Colonic mucosa (tissue), 4 donors: ENCODE measurements around the gene FAM3B. TPM values are rescaled to one million over a fixed set of nuclear protein-coding genes. Genes with fewer than 3 reads are reported as not detected.

ENCODE experiments used
- DNase-seq: peaks from one replicate; pipeline ENCODE4 v3.0.0-alpha.2; 2020
- H3K27ac ChIP-seq: fragments of 200-600 bp; one replicate; pipeline ENCODE4 v1.8.0; 2021
- H3K27me3 ChIP-seq: fragments of 200-600 bp; one replicate; pipeline ENCODE4 v1.8.0; 2021
- H3K36me3 ChIP-seq: fragments of 200-600 bp; one replicate; pipeline ENCODE4 v1.8.0; 2021
- H3K4me1 ChIP-seq: fragments of 200-600 bp; one replicate; pipeline ENCODE4 v1.8.0; 2021; ENCODE audit warnings: mild to moderate bottlenecking
- H3K4me3 ChIP-seq: fragments of 200-600 bp; one replicate; pipeline ENCODE4 v1.8.0; 2021
- H3K9ac ChIP-seq, 2 donors: one replicate each; pipeline ENCODE4 v1.7.0; 2013; ENCODE audit warnings: control low read depth in 2 of 2, low read depth in 2 of 2, low read length in 2 of 2
- H3K9me3 ChIP-seq: fragments of 200-600 bp; one replicate; pipeline ENCODE4 v1.8.0; 2021
- CTCF ChIP-seq: fragments of 200-600 bp; IDR thresholded peaks from one replicate; pipeline ENCODE4 v1.8.0; 2022; ENCODE audit warnings: antibody characterized with exemption, mild to moderate bottlenecking
- intact Hi-C: fragments of 100-400 bp; cut with DNase I; formaldehyde crosslinking; loops from one replicate; pipeline ENCODE4 v1.14.1; 2022
- total RNA-seq, 2 donors: library from RNA; stranded (reverse); fragmentation: NEBNext Ultra II Directional in 1 of 2; extraction: Animal tissue kit (Norgen Biotek cat#: 25700) in 1 of 2; gene quantifications; one replicate each; pipeline ENCODE4 v1.2.1, GENCODE V29; 2021
- donor health status: healthy.
- donor health status: DM: no; HTN: no; CAD: no.
- donor health status: DM: no; HTN: no; CAD: no.

The FAM3B gene
- total RNA-seq, 2 donors from 2014 or later, result 0.35 to 0.90 TPM

- no peaks in the 10 kb centered on the region for H3K4me1 ChIP-seq
- no peak overlapping the region for H3K4me3 ChIP-seq
- H3K9me3 ChIP-seq, result no peaks in the 10 kb centered on the region
- H3K27me3 ChIP-seq, result no peaks in the 10 kb centered on the region
- intact Hi-C loops, result no loop called here
- TF ChIP-seq CTCF, result no peak
- no peaks in the 10 kb centered on the region for H3K36me3 ChIP-seq
- no peak for DNase-seq
- H3K27ac ChIP-seq, result no peak overlapping the region
- H3K9ac ChIP-seq, result no peak overlapping the region
These were observed 21.9 kb downstream of the FAM3B start for GRCh38 chr21:41338455-41338854.

- intact Hi-C loops, result no loop called here
- no peak overlapping the region for H3K4me3 ChIP-seq
These were observed 25.4 kb downstream of the FAM3B start for GRCh38 chr21:41342035-41342434.

DNA sequence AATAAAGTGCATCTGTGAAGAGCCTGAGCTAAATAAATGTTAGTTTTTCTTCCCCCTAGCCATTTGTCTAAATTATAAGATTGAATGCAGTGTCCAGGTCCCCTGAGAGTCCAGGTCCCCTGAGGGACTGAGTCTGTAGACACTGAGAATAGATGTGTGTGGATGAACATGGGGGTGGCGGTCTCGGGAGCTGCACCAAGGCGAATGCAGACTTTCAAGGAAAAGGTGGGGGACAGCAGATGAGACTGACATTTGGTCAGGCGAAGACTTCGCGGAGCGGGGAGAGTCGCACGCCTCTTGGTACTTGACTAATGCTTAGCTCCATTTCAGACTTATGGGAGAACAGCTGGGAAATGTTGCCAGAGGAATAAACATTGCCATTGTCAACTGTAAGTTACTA lies 27.5 kb downstream of the FAM3B start:
- no peak overlapping the region for H3K4me3 ChIP-seq
- H3K9ac ChIP-seq, result no peak overlapping the region
- TF ChIP-seq CTCF, result no peak
- no peak for DNase-seq
- intact Hi-C loops, result no loop called here
- H3K9me3 ChIP-seq, result no peaks in the 10 kb centered on the region
- H3K27me3 ChIP-seq, result no peaks in the 10 kb centered on the region
- no peaks in the 10 kb centered on the region for H3K4me1 ChIP-seq
- H3K27ac ChIP-seq, result no peak overlapping the region
- H3K36me3 ChIP-seq, result no peaks in the 10 kb centered on the region

More at GRCh38 chr21:41342035-41342434, 25.4 kb downstream of the FAM3B start:
- no peaks in the 10 kb centered on the region for H3K27me3 ChIP-seq
- H3K9me3 ChIP-seq, result no peaks in the 10 kb centered on the region
- no peaks in the 10 kb centered on the region for H3K4me1 ChIP-seq
- DNase-seq, result no peak
- H3K9ac ChIP-seq, result no peak overlapping the region
- H3K27ac ChIP-seq, result no peak overlapping the region
- H3K36me3 ChIP-seq, result no peaks in the 10 kb centered on the region
- TF ChIP-seq CTCF, result no peak

DNA sequence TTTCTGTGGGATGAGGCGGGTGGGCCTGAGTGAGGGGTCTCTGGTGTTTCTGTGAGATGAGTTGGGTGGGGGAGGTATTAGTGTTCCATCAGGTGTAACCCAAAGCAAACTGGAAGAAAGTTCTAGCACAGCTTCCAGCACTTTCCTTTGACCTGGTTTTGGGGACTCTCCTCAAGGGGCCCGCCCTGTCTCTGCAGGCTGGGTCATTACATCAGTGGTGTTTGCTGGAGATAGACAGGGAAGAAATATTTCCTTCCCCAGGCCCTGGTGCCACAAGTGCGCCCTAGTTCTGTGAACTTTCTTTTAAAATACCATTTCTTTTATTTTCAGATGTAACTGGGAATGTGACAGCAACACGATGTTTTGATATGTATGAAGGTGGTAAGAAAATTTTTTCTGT lies 28.8 kb downstream of the FAM3B start:
- no peaks in the 10 kb centered on the region for H3K4me1 ChIP-seq
- TF ChIP-seq CTCF, result no peak
- no peak overlapping the region for H3K4me3 ChIP-seq
- H3K9me3 ChIP-seq, result no peaks in the 10 kb centered on the region
- H3K36me3 ChIP-seq, result no peaks in the 10 kb centered on the region
- no peaks in the 10 kb centered on the region for H3K27me3 ChIP-seq
- H3K27ac ChIP-seq, result no peak overlapping the region
- no peak for DNase-seq
- no peak overlapping the region for H3K9ac ChIP-seq
- intact Hi-C loops, result no loop called here

DNA sequence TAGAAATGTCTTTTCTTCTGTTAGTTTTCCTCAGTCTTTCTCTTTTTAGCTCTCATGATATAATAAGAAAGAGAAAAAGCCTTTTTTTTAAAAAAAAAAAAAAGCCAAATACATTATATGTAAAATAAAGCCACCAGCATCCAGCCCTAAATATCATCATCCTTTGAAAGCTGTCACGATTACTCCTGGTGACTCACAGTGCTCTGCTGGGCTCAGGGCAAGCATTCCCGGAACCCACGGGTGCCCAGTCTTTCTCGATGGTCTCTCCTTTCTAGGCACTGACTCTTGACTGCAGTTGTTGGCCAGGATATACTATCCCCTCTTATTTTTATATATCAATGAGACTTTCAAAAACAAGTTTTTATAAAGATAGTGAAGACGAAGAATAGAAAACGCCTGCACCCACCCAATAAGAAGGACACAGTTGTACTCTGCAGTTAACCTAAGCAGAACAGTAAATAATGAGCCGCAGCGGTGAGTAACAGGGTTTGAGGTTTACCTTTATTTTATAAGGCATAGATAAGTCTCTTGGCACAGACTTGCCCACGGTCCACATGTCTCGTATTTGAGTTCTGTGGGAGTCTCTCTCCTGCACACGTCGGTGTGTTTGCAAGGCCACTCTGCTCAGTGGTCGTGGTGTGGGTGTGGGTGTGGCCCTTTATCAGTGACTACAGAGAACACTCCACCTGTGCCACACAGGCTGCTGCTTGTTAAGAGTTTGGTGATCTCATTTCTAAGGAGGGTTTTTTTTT lies 29.5 kb downstream of the FAM3B start:
- no peaks in the 10 kb centered on the region for H3K4me1 ChIP-seq
- no peak overlapping the region for H3K4me3 ChIP-seq
- no peaks in the 10 kb centered on the region for H3K9me3 ChIP-seq
- no peak for TF ChIP-seq CTCF
- H3K27me3 ChIP-seq, result no peaks in the 10 kb centered on the region
- no peaks in the 10 kb centered on the region for H3K36me3 ChIP-seq
- intact Hi-C loops, result no loop called here
- no peak overlapping the region for H3K9ac ChIP-seq
- H3K27ac ChIP-seq, result no peak overlapping the region
- no peak for DNase-seq
